ENCODE measurements around the gene PDE5A.

The PDE5A gene

GRCh38 chr4:119661231-119661630, 32.6 kb upstream of the PDE5A start:
- FAIRE-seq (no peak), DNase-seq (ENCODE audit: insufficient read length) (no peak)
- no peak for TF ChIP-seq TAF1 (IDR thresholded peaks at IDR 0.05; ENCODE audit: borderline replicate concordance, low read depth, low read length)
- TF ChIP-seq POLR2AphosphoS5 (IDR thresholded peaks at IDR 0.05; ENCODE audit: low read depth, low read length): no peak

DNA sequence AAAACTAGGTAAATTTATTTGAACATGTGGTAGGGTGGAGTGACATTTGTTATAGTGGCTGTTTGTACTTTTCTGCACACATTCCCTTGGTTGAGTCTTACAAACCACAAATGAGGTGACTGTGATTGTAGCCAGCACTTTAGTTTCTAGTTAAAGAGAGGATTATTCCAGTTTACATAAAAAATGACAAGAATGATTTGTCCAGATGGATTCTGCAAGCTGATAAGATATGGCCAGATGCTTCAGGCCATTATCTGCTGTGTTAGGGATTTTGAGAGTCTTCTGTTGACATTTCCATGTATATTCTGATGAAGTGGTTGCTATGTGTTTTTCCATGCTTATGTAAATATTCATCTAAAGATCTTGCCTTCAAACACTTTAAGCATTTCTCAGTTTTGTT, 31.0 kb upstream of the PDE5A start:
- TF ChIP-seq TAF1 (IDR thresholded peaks at IDR 0.05; ENCODE audit: borderline replicate concordance, low read depth, low read length) (no peak), POLR2A (IDR thresholded peaks at IDR 0.05; ENCODE audit: low read depth, low read length) (no peak), POLR2AphosphoS5 (IDR thresholded peaks at IDR 0.05; ENCODE audit: low read depth, low read length) (no peak)
- FAIRE-seq (no peak), DNase-seq (ENCODE audit: insufficient read length) (no peak)

DNA sequence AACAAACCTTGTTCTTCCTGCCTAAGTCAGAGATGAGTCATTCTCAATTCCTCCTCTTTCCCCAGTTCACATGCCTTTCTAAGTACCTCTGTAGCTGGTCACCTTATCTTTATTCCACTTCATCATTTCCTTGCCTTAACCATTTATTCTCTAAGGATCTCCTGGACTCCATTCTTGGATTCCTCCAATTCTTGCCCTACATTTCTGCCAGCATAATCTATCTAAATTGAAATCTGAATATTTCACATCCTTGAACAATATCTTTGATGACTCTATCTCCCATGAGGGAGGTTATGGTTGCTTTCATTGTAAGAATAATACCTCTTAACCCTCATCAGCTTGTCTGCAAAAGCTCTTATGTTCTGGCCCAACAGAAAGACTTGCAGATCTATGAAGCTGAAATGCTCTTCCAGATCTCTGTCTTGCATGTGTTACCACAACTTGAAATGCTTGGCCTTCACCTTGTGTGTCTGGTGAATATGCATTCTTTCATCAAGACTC, 28.6 kb upstream of the PDE5A start:
- FAIRE-seq: no peak
- DNase-seq (ENCODE audit: insufficient read length): no peak
- TF ChIP-seq TAF1 (IDR thresholded peaks at IDR 0.05; ENCODE audit: borderline replicate concordance, low read depth, low read length): no peak
- TF ChIP-seq POLR2AphosphoS5 (IDR thresholded peaks at IDR 0.05; ENCODE audit: low read depth, low read length): no peak

DNA sequence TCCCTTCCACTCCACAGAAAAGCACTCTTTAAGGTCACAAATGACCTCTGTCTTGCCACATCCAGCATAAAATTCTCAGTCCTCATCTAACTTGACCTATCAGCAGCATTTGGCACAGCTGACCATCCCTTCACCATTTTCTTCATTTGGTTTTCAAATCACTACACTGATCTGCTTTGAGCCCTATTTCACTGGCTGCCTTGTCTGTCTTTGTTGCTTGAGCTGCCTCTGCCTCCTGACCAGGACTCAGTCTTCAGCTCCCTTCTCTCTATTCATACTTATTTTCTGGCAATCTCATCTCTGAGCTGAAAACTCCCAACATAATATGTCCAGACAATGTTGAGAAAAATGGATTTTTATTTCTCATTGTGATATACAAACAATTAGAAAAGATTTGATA, 27.7 kb upstream of the PDE5A start:
- FAIRE-seq (no peak), DNase-seq (ENCODE audit: insufficient read length) (no peak)
- TF ChIP-seq POLR2A (IDR thresholded peaks at IDR 0.05; ENCODE audit: low read depth, low read length): no peak

- DNase-seq (ENCODE audit: insufficient read length) (no peak), FAIRE-seq (no peak)
- no peak for TF ChIP-seq POLR2AphosphoS5 (IDR thresholded peaks at IDR 0.05; ENCODE audit: low read depth, low read length)
- TF ChIP-seq TAF1 (IDR thresholded peaks at IDR 0.05; ENCODE audit: borderline replicate concordance, low read depth, low read length): no peak
- TF ChIP-seq POLR2A (IDR thresholded peaks at IDR 0.05; ENCODE audit: low read depth, low read length): no peak
Measured at GRCh38 chr4:119655111-119655837, 26.7 kb upstream of the PDE5A start.

GRCh38 chr4:119653990-119654389, 25.4 kb upstream of the PDE5A start:
- no peak for FAIRE-seq
- no peak for DNase-seq (ENCODE audit: insufficient read length)
- TF ChIP-seq TAF1 (IDR thresholded peaks at IDR 0.05; ENCODE audit: borderline replicate concordance, low read depth, low read length) (no peak), POLR2A (IDR thresholded peaks at IDR 0.05; ENCODE audit: low read depth, low read length) (no peak), POLR2AphosphoS5 (IDR thresholded peaks at IDR 0.05; ENCODE audit: low read depth, low read length) (no peak)

GRCh38 chr4:119652998-119653397, 24.4 kb upstream of the PDE5A start:
- DNase-seq (ENCODE audit: insufficient read length) (no peak), FAIRE-seq (no peak)
- TF ChIP-seq POLR2AphosphoS5 (IDR thresholded peaks at IDR 0.05; ENCODE audit: low read depth, low read length): no peak
- TF ChIP-seq TAF1 (IDR thresholded peaks at IDR 0.05; ENCODE audit: borderline replicate concordance, low read depth, low read length): no peak
- no peak for TF ChIP-seq POLR2A (IDR thresholded peaks at IDR 0.05; ENCODE audit: low read depth, low read length)

- FAIRE-seq: no peak
- DNase-seq (ENCODE audit: insufficient read length): no peak
- TF ChIP-seq POLR2A (IDR thresholded peaks at IDR 0.05; ENCODE audit: low read depth, low read length): no peak
- no peak for TF ChIP-seq TAF1 (IDR thresholded peaks at IDR 0.05; ENCODE audit: borderline replicate concordance, low read depth, low read length)
- TF ChIP-seq POLR2AphosphoS5 (IDR thresholded peaks at IDR 0.05; ENCODE audit: low read depth, low read length): no peak
Measured at GRCh38 chr4:119648398-119648797, 19.8 kb upstream of the PDE5A start.

- DNase-seq (ENCODE audit: insufficient read length): no peak
- TF ChIP-seq POLR2AphosphoS5 (IDR thresholded peaks at IDR 0.05; ENCODE audit: low read depth, low read length) (no peak), TAF1 (IDR thresholded peaks at IDR 0.05; ENCODE audit: borderline replicate concordance, low read depth, low read length) (no peak), POLR2A (IDR thresholded peaks at IDR 0.05; ENCODE audit: low read depth, low read length) (no peak)
- no peak for FAIRE-seq
Measured at GRCh38 chr4:119647558-119647957, 19.0 kb upstream of the PDE5A start.

DNA sequence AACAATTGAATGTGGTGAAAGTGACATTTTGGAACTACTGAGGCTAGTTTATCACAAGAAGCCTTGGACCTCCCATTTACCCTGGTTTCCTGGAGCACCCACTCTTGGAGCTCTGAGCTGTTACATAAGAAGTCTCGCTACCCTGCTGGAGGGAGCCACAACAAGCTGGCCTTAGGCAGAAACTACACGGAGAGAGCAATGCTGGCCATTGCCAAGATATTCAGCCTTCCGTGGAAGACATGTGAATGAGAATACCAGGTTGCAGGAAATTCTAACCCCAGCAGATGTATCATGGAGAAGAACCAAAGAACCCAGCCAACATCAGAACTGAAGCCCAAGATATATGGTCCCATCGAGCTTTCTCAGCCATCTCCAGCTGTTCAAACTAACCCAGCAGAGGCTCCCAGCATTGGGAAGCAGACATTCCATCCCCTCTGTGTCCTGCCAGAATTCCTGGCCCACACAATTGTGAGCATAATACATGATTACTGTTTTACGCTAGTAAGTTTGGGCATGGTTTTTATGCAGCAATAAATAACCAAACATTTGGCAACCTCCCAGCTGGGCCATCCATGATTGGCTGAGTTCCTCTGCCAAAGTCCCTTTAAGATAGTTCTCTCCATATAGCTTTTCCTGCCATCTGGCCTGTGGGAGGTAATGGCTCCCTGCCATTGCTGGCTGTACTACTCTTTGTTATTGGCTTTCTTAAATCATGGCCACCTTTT, 17.9 kb upstream of the PDE5A start:
- TF ChIP-seq TAF1 (IDR thresholded peaks at IDR 0.05; ENCODE audit: borderline replicate concordance, low read depth, low read length) (no peak), POLR2AphosphoS5 (IDR thresholded peaks at IDR 0.05; ENCODE audit: low read depth, low read length) (no peak), POLR2A (IDR thresholded peaks at IDR 0.05; ENCODE audit: low read depth, low read length) (no peak)
- DNase-seq (ENCODE audit: insufficient read length) (no peak), FAIRE-seq (no peak)

DNA sequence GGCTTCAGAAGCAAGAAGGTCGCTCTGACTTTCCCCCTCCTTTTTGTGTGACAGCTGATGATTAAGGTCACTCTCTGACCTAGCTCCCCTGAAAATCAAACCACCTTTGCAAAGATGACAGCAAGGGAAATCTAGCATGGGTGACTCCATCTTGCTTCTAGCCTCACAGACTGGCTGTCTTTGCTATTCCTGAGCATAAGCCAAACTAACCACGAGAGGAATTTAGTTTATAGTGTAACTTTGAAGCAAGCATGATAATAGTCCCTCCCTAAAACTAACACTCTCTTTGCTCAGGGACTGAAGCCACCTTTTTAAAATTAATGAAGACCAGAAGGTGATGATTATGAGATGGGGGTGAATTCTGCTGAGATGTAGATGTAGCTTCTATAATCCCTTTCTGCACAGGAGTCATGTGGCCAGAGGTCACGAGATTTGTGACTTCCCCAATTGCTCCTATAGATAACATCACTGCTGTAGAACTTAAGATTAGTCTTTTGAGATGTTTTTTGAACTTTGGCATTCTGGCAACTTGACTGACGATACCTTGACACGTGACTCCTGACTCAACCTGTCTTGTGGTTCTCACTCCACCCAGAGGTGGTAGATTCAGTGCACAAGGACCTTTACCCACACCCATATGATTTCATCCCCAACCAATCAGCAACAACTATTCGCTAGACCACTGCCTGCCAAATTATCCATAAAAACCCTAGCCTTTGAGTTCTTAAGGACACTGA, 14.9 kb upstream of the PDE5A start:
- DNase-seq (ENCODE audit: insufficient read length): no peak
- TF ChIP-seq TAF1 (IDR thresholded peaks at IDR 0.05; ENCODE audit: borderline replicate concordance, low read depth, low read length) (no peak), POLR2A (IDR thresholded peaks at IDR 0.05; ENCODE audit: low read depth, low read length) (no peak), POLR2AphosphoS5 (IDR thresholded peaks at IDR 0.05; ENCODE audit: low read depth, low read length) (no peak)
- FAIRE-seq: no peak
